H1 (cell line): ENCODE results near the gene TBC1D20. TPM values are rescaled to one million over a fixed set of nuclear protein-coding genes. Genes with fewer than 3 reads are reported as not detected.

Experiments
- CTCF ChIA-PET: fragments of 300-600 bp; sonication (Branson Sonifier 250); formaldehyde crosslinking; loops from one replicate; lab custom pipeline; 2021; ENCODE audit not compliant: partially characterized antibody; lab: Charles Lee
- POLR2A ChIA-PET: fragments of 300-600 bp; sonication (Branson Sonifier 250); formaldehyde crosslinking; loops from one replicate; lab custom pipeline; 2021; ENCODE audit warnings: inconsistent platforms; ENCODE audit not compliant: partially characterized antibody; lab: Charles Lee
- DNase-seq, 2 experiments: peaks; one replicate each; pipeline versions ENCODE4 v3.0.0 to v3.0.0-alpha.2; 2010 to 2022; ENCODE audit warnings: low spot score in 2 of 2, low read depth in 1 of 2, mixed read lengths in 1 of 2
- FAIRE-seq: peaks from 2 replicates; lab custom pipeline; 2011; peaks lifted over from hg19 to GRCh38; lab: Jason Lieb, UNC
- H2AFZ ChIP-seq: 2 replicates; pipeline ENCODE4 v1.8.1; 2012; ENCODE audit warnings: low read length, inconsistent platforms
- H2AK5ac ChIP-seq: 2 replicates; pipeline ENCODE4 v1.6.1; 2013; ENCODE audit warnings: low read depth, low read length
- H2BK120ac ChIP-seq: replicated peaks from 2 replicates; pipeline ENCODE3; 2013; ENCODE audit warnings: low read depth, low read length, inconsistent platforms
- H2BK12ac ChIP-seq: 2 replicates; pipeline ENCODE4 v1.6.1; 2013; ENCODE audit warnings: low read depth, low read length
- H2BK15ac ChIP-seq: 2 replicates; pipeline ENCODE4 v1.6.1; 2013; ENCODE audit warnings: low read length
- H2BK20ac ChIP-seq: 2 replicates; pipeline ENCODE4 v1.6.1; 2013; ENCODE audit warnings: low read length
- H2BK5ac ChIP-seq: 2 replicates; pipeline ENCODE4 v1.6.1; 2013; ENCODE audit warnings: low read depth, low read length
- H3K14ac ChIP-seq: 2 replicates; pipeline ENCODE4 v1.6.1; 2013; ENCODE audit warnings: inconsistent platforms; ENCODE audit not compliant: insufficient read length
- H3K18ac ChIP-seq: 2 replicates; pipeline ENCODE4 v1.6.1; 2013; ENCODE audit warnings: low read length; ENCODE audit errors: extremely low read depth
- H3K23ac ChIP-seq: 2 replicates; pipeline ENCODE4 v1.6.1; 2013; ENCODE audit warnings: inconsistent platforms; ENCODE audit not compliant: insufficient read length
- H3K23me2 ChIP-seq: 2 replicates; pipeline ENCODE4 v1.6.1; 2013; ENCODE audit warnings: low read depth, low read length
- H3K27ac ChIP-seq: 2 replicates; pipeline ENCODE4 v1.6.1; 2011; ENCODE audit warnings: low read depth, low read length, inconsistent platforms
- H3K27me3 ChIP-seq, 4 experiments: replicated peaks in 1 of 4; 1 replicate in 1 of 4; 2 replicates in 3 of 4; pipeline versions ENCODE4 v1.6.1 to v1.8.1; 2011 to 2013; ENCODE audit warnings: low read length in 3 of 4, mild to moderate bottlenecking in 3 of 4, inconsistent platforms in 2 of 4, mixed read lengths in 2 of 4, moderate library complexity in 1 of 4; ENCODE audit not compliant: control insufficient read depth in 3 of 4, insufficient read depth in 3 of 4; ENCODE audit errors: extremely low read depth in 1 of 4
- H3K36me3 ChIP-seq, 4 experiments: 2 replicates each; pipeline versions ENCODE4 v1.6.1 to v1.8.1; 2011 to 2013; ENCODE audit warnings: mild to moderate bottlenecking in 4 of 4, low read length in 3 of 4, moderate library complexity in 2 of 4, control low read depth in 1 of 4, inconsistent platforms in 1 of 4; ENCODE audit not compliant: insufficient read depth in 4 of 4, control insufficient read depth in 2 of 4
- H3K4ac ChIP-seq: replicated peaks from 2 replicates; pipeline ENCODE3; 2013; ENCODE audit warnings: low read length, low read depth, mixed read lengths, inconsistent platforms; ENCODE audit not compliant: insufficient read length
- H3K4me1 ChIP-seq, 4 experiments: replicated peaks in 1 of 4; 1 replicate in 1 of 4; 2 replicates in 3 of 4; pipeline versions ENCODE4 v1.6.1 to v1.8.1; 2011 to 2013; ENCODE audit warnings: low read length in 3 of 4, inconsistent platforms in 2 of 4, mixed read lengths in 1 of 4; ENCODE audit not compliant: insufficient read depth in 4 of 4, control insufficient read depth in 3 of 4
- H3K4me2 ChIP-seq, 2 experiments: 2 replicates each; pipeline versions ENCODE4 v1.6.1 to v1.8.1; 2011 to 2013; ENCODE audit warnings: low read depth in 2 of 2, low read length in 2 of 2, control low read depth in 1 of 2, inconsistent platforms in 1 of 2, mild to moderate bottlenecking in 1 of 2; ENCODE audit not compliant: insufficient read depth in 1 of 2
- H3K4me3 ChIP-seq, 4 experiments: fragments of 200-600, 300-600 bp in 1 of 4; sonication (generic), shearing (Covaris generic), sonication (Bioruptor Twin) in 1 of 4; 2 replicates each; pipeline versions ENCODE4 v1.5.1 to v1.8.1; 2011 to 2016; ENCODE audit warnings: low read length in 4 of 4, low read depth in 3 of 4, control low read depth in 2 of 4, inconsistent platforms in 2 of 4, mild to moderate bottlenecking in 2 of 4, mixed read lengths in 1 of 4, moderate library complexity in 1 of 4; ENCODE audit not compliant: insufficient read depth in 2 of 4; ENCODE audit errors: extremely low read depth in 1 of 4
- H3K56ac ChIP-seq: replicated peaks from 2 replicates; pipeline ENCODE3; 2013; ENCODE audit warnings: low read depth, mild to moderate bottlenecking, mixed read lengths, low read length, inconsistent platforms; ENCODE audit not compliant: insufficient read length
- H3K79me1 ChIP-seq: 2 replicates; pipeline ENCODE4 v1.6.1; 2013; ENCODE audit warnings: low read depth, low read length, control low read depth
- H3K79me2 ChIP-seq, 2 experiments: 2 replicates each; pipeline versions ENCODE4 v1.6.1 to v1.8.1; 2012 to 2013; ENCODE audit warnings: low read length in 2 of 2, mild to moderate bottlenecking in 2 of 2, inconsistent platforms in 1 of 2; ENCODE audit not compliant: insufficient read depth in 2 of 2, control insufficient read depth in 1 of 2
- H3K9ac ChIP-seq, 4 experiments: replicated peaks in 1 of 4; 1 replicate in 1 of 4; 2 replicates in 3 of 4; pipeline versions ENCODE4 v1.6.1 to v1.8.1; 2011 to 2013; ENCODE audit warnings: low read depth in 3 of 4, low read length in 3 of 4, control low read depth in 2 of 4, mild to moderate bottlenecking in 2 of 4, moderate library complexity in 2 of 4, inconsistent platforms in 1 of 4; ENCODE audit errors: extremely low read depth in 1 of 4
- H3K9me3 ChIP-seq, 2 experiments: 2 replicates each; pipeline versions ENCODE4 v1.6.1 to v1.8.1; 2012 to 2013; ENCODE audit warnings: mild to moderate bottlenecking in 2 of 2, moderate library complexity in 2 of 2, control low read depth in 1 of 2, inconsistent platforms in 1 of 2, low read depth in 1 of 2, low read length in 1 of 2, mixed read lengths in 1 of 2; ENCODE audit not compliant: insufficient read depth in 2 of 2
- H4K20me1 ChIP-seq, 2 experiments: replicated peaks in 1 of 2; 2 replicates each; pipeline versions ENCODE3 to v1.8.1; 2011 to 2013; ENCODE audit warnings: inconsistent platforms in 2 of 2, low read length in 2 of 2, mild to moderate bottlenecking in 1 of 2; ENCODE audit not compliant: insufficient read depth in 2 of 2, control insufficient read depth in 1 of 2
- H4K5ac ChIP-seq: 2 replicates; pipeline ENCODE4 v1.6.1; 2013; ENCODE audit warnings: low read length, low read depth, mixed read lengths, inconsistent platforms; ENCODE audit not compliant: insufficient read length
- H4K8ac ChIP-seq: 2 replicates; pipeline ENCODE4 v1.8.0; 2013; ENCODE audit warnings: mild to moderate bottlenecking, moderate library complexity, low read length, inconsistent platforms; ENCODE audit not compliant: insufficient read depth; ENCODE audit errors: extremely low read depth
- H4K91ac ChIP-seq: replicated peaks from 2 replicates; pipeline ENCODE3; 2013; ENCODE audit warnings: low read length, mixed read lengths, inconsistent platforms; ENCODE audit not compliant: insufficient read length
- ASH2L ChIP-seq: fragments of 200-600, 300-600 bp; sonication (generic); IDR thresholded peaks from one replicate; pipeline ENCODE4 v1.7.1; 2017; ENCODE audit warnings: low read length
- CEBPB ChIP-seq: IDR thresholded peaks from 2 replicates; pipeline ENCODE4 v1.6.1; 2012; ENCODE audit warnings: low read depth, low read length
- EGR1 ChIP-seq: IDR thresholded peaks from 2 replicates; pipeline ENCODE4 v1.6.1; 2011; ENCODE audit warnings: low read depth, low read length, borderline replicate concordance
- EP300 ChIP-seq, 2 experiments: IDR thresholded peaks; 1 replicate in 1 of 2; 2 replicates in 1 of 2; pipeline ENCODE4 v1.6.1; 2011 to 2012; ENCODE audit warnings: low read depth in 2 of 2, low read length in 2 of 2, mild to moderate bottlenecking in 2 of 2, borderline replicate concordance in 1 of 2, inconsistent platforms in 1 of 2, moderate library complexity in 1 of 2
- FOSL1 ChIP-seq: IDR thresholded peaks from 2 replicates; pipeline ENCODE4 v1.6.1; 2011; ENCODE audit warnings: mild to moderate bottlenecking, low read depth, low read length, moderate library complexity; ENCODE audit not compliant: insufficient read depth
- JUN ChIP-seq: IDR thresholded peaks from 2 replicates; pipeline ENCODE4 v1.6.1; 2011; ENCODE audit warnings: low read depth, mild to moderate bottlenecking, improper control_type of control experiment, low read length
- KDM5A ChIP-seq: fragments of 200-600 bp; IDR thresholded peaks from 2 replicates; pipeline ENCODE4 v1.7.1; 2012; ENCODE audit warnings: mild to moderate bottlenecking, low read length, inconsistent platforms, mixed read lengths
- RFX5 ChIP-seq: IDR thresholded peaks from 2 replicates; pipeline ENCODE4 v1.6.1; 2011; ENCODE audit warnings: low read depth, low read length, improper control_type of control experiment, borderline replicate concordance
- SIN3A ChIP-seq, 2 experiments: IDR thresholded peaks in 1 of 2; conservative IDR thresholded peaks in 1 of 2; 2 replicates each; pipeline ENCODE4 v1.6.1; 2011 to 2012; ENCODE audit warnings: low read length in 2 of 2, improper control_type of control experiment in 1 of 2, low read depth in 1 of 2, mild to moderate bottlenecking in 1 of 2
- TAF1 ChIP-seq: IDR thresholded peaks from 2 replicates; pipeline ENCODE4 v1.6.1; 2011; ENCODE audit warnings: mild to moderate bottlenecking, low read depth, low read length
- WGBS, 2 experiments: shearing (Covaris generic) in 1 of 2; methylation state at CpG; one replicate each; pipeline versions ENCODE4 v1.1.6 to v1.1.7; 2013 to 2015; ENCODE audit warnings: low lambda C conversion rate in 2 of 2, mixed read lengths in 2 of 2, inconsistent platforms in 1 of 2, low coverage in 1 of 2, missing lambda C conversion rate in 1 of 2; ENCODE audit not compliant: insufficient replicate concordance in 2 of 2, insufficient coverage in 1 of 2, insufficient read length in 1 of 2; ENCODE audit errors: extremely low coverage in 1 of 2, missing lambda C conversion rate in 1 of 2; 5-methylcytosine and 5-hydroxymethylcytosine counted together
- polyA plus RNA-seq, 7 experiments: library from polyadenylated mRNA; depleted of rRNA in 3 of 7; stranded (reverse) in 5 of 7; unstranded in 2 of 7; fragments of >200 nt in 5 of 7; fragments of 200-250 nt in 2 of 7; gene quantifications; 1 replicate in 5 of 7; 2 replicates in 1 of 7; 4 replicates in 1 of 7; pipeline versions ENCODE4 v1.2.1 to v1.2.3, GENCODE V29; 2011 to 2013; ENCODE audit warnings: missing spikeins in 2 of 7, mixed read lengths in 2 of 7
- total RNA-seq: library from RNA; stranded (reverse); fragmentation: NEBNext Ultra II Directional; extraction: Animal tissue kit (Norgen Biotek cat#: 25700); gene quantifications from 2 replicates; pipeline ENCODE4 v1.2.1, GENCODE V29; 2021
- TF ChIP-seq, protein P1 (sequence below): IDR thresholded peaks from 2 replicates; pipeline ENCODE4 v1.6.1; 2012; ENCODE audit warnings: inconsistent platforms

The TBC1D20 gene
- total and polyA plus RNA-seq, 2 of the 8 experiments (the other 6 are each of a cell fraction or from before 2014, with no cell fraction given), result 14.5 to 17.1 TPM

DNA sequence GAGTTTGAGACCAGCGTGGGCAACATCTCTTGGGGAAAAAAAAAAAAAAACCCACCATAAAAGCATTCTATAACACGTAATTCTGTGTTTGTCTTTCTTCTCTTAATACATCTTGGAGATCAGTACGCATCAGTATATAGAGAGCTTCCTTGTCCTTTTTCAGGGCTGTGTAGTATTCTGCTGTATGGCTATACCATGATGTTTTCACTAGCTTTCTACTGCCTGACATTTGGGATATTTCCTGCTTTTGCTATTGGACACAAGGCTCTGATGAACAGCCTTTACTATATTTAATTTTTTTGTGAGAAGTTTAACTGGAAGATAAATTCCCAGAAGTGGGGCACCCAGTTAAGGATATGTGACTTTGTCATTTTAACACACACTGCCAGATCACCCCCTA lies 74.8 kb downstream of the TBC1D20 start:
- Histone ChIP-seq H3K14ac (no peak overlapping the region), H3K79me1 (no peaks in the 10 kb centered on the region; the same call in 1 of the 2 replicates), H3K9ac (no peak overlapping the region), H3K4ac (no peak overlapping the region), H2AFZ (no peak overlapping the region), H3K18ac (no peak overlapping the region), H3K36me3 (peaks cover 0 to 20% (median 2%) of the 10 kb centered on the region in 4 experiments; a peak in 3 of 8 replicates), H2BK120ac (no peak overlapping the region), H2BK20ac (no peak overlapping the region), H4K5ac (no peak overlapping the region), H3K56ac (no peak overlapping the region), H2BK15ac (no peak overlapping the region), H3K23me2 (no peaks in the 10 kb centered on the region), H3K79me2 (no peaks in the 10 kb centered on the region; a peak in 1 of 4 replicates), H2BK5ac (no peak overlapping the region), H4K8ac (no peak overlapping the region), H3K4me3 (no peak overlapping the region), H3K4me1 (no peaks in the 10 kb centered on the region), H3K4me2 (no peak overlapping the region), H3K23ac (no peak overlapping the region), H3K27me3 (peaks cover 0 to 4% (median under 1%) of the 10 kb centered on the region in 4 experiments; a peak in 4 of 7 replicates), H2BK12ac (no peak overlapping the region), H4K20me1 (peaks cover 3% of the 10 kb centered on the region in 2 experiments), H3K9me3 (no peaks in the 10 kb centered on the region), H4K91ac (no peak overlapping the region), H3K27ac (no peak overlapping the region), H2AK5ac (no peak overlapping the region)
- ChIA-PET CTCF (interaction anchor here (0.9 kb wide), 1 partner anchor 22 kb away, joined by 3 read pairs; no protein-coding TSS in a partner anchor), POLR2A (interaction anchor here (0.6 to 15.2 kb wide), 6 partner anchors 11 to 38 kb away, joined by 3 to 263 read pairs (median 4); no protein-coding TSS in a partner anchor)
- TF ChIP-seq SIN3A (conservative IDR thresholded peaks at IDR 0.05 in 1 of 2, IDR thresholded peaks at IDR 0.05 in 1 of 2; ENCODE audit: low read depth in 1 of 2, low read length in 2 of 2) (no peak), TAF1 (no peak), ASH2L (no peak), EGR1 (no peak), RFX5 (no peak), CEBPB (no peak), KDM5A (no peak), FOSL1 (no peak), EP300 (IDR thresholded peaks at IDR 0.05; ENCODE audit: borderline replicate concordance in 1 of 2, low read depth in 2 of 2, low read length in 2 of 2) (no peak), JUN (no peak)
- TF ChIP-seq, protein P1, sequence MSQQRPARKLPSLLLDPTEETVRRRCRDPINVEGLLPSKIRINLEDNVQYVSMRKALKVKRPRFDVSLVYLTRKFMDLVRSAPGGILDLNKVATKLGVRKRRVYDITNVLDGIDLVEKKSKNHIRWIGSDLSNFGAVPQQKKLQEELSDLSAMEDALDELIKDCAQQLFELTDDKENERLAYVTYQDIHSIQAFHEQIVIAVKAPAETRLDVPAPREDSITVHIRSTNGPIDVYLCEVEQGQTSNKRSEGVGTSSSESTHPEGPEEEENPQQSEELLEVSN, result no peak
- FAIRE-seq (no peak), DNase-seq (no peak)
- 92% methylated on average over 3 of the region's 3 CpGs; no CpG with 5 or more reads in 1 of the 2 experiments for WGBS, 2 experiments
